GM12878 (cell line): ENCODE results near the gene UFM1. TPM values are rescaled to one million over a fixed set of nuclear protein-coding genes. Genes with fewer than 3 reads are reported as not detected.

Experiments
- ATF7 ChIP-seq: fragments of 450-650 bp; IDR thresholded peaks from 2 replicates; pipeline ENCODE4 v1.6.1; 2016; ENCODE audit warnings: low read depth, mild to moderate bottlenecking
- CREB1 ChIP-seq: IDR thresholded peaks from 2 replicates; pipeline ENCODE4 v1.6.1; 2012; ENCODE audit warnings: low read depth, mild to moderate bottlenecking, inconsistent platforms
- POLR2AphosphoS2 ChIP-seq: IDR thresholded peaks from 2 replicates; pipeline ENCODE4 v1.6.1; 2011; ENCODE audit warnings: low read depth, mild to moderate bottlenecking, low read length, improper control_type of control experiment, moderate library complexity
- SREBF1 ChIP-seq: IDR thresholded peaks from 2 replicates; pipeline ENCODE4 v1.6.1; 2012; ENCODE audit warnings: mild to moderate bottlenecking, low read length
- TCF7 ChIP-seq: IDR thresholded peaks from 2 replicates; pipeline ENCODE4 v1.6.1; 2014; ENCODE audit warnings: antibody characterized with exemption, borderline replicate concordance
- ZNF274 ChIP-seq: IDR thresholded peaks from one replicate; pipeline ENCODE4 v1.8.0; 2011; ENCODE audit not compliant: insufficient read length, insufficient read depth
- polyA plus RNA-seq, 11 experiments: library from polyadenylated mRNA; depleted of rRNA in 4 of 11; unstranded in 6 of 11; stranded (reverse) in 5 of 11; fragments of >200 nt; fragmentation: Nextera tagmentation in 4 of 11; fragmentation: Illumina TruSeq in 1 of 11; extraction: Ambion mirVana in 4 of 11; extraction: Trizol in 1 of 11; gene quantifications; 1 replicate in 1 of 11; 2 replicates in 10 of 11; pipeline versions ENCODE4 v1.2.1 to v1.2.3, GENCODE V29; 2011 to 2016; ENCODE audit warnings: inconsistent platforms in 2 of 11, missing spikeins in 2 of 11, low read depth in 1 of 11
- total RNA-seq, 4 experiments: library from RNA; depleted of rRNA in 3 of 4; stranded (reverse); fragments of >200 nt in 3 of 4; fragmentation: Illumina TruSeq in 1 of 4; extraction: Trizol in 1 of 4; gene quantifications; 2 replicates each; pipeline versions ENCODE4 v1.2.1 to v1.2.3, GENCODE V29; 2013 to 2021
- TF ChIP-seq, protein P1 (sequence below): fragments of 450-650 bp; IDR thresholded peaks from 2 replicates; pipeline ENCODE4 v1.6.1; 2017; ENCODE audit warnings: antibody characterized with exemption, mild to moderate bottlenecking, moderate library complexity
- TF ChIP-seq, protein P2 (sequence below): fragments of 450-650 bp; IDR thresholded peaks from 2 replicates; pipeline ENCODE4 v1.6.1; 2017; ENCODE audit warnings: mild to moderate bottlenecking, moderate library complexity
- TF ChIP-seq, protein P3 (sequence below): fragments of 450-650 bp; IDR thresholded peaks from 2 replicates; pipeline ENCODE4 v1.6.1; 2017; ENCODE audit warnings: low read depth, mild to moderate bottlenecking, moderate library complexity
- TF ChIP-seq, protein P4 (sequence below): IDR thresholded peaks from 2 replicates; pipeline ENCODE4 v1.6.1; 2011; ENCODE audit warnings: mild to moderate bottlenecking, low read depth, low read length, moderate library complexity; ENCODE audit not compliant: insufficient replicate concordance
- TF ChIP-seq, protein P5 (sequence below): IDR thresholded peaks from 2 replicates; pipeline ENCODE4 v1.6.1; 2012; ENCODE audit warnings: mild to moderate bottlenecking, low read depth, low read length

Gene UFM1
- total and polyA plus RNA-seq, 10 of the 15 experiments (the other 5 are each of a cell fraction or from before 2014, with no cell fraction given) = 40.8 to 96.5 (median 73.8) TPM

DNA sequence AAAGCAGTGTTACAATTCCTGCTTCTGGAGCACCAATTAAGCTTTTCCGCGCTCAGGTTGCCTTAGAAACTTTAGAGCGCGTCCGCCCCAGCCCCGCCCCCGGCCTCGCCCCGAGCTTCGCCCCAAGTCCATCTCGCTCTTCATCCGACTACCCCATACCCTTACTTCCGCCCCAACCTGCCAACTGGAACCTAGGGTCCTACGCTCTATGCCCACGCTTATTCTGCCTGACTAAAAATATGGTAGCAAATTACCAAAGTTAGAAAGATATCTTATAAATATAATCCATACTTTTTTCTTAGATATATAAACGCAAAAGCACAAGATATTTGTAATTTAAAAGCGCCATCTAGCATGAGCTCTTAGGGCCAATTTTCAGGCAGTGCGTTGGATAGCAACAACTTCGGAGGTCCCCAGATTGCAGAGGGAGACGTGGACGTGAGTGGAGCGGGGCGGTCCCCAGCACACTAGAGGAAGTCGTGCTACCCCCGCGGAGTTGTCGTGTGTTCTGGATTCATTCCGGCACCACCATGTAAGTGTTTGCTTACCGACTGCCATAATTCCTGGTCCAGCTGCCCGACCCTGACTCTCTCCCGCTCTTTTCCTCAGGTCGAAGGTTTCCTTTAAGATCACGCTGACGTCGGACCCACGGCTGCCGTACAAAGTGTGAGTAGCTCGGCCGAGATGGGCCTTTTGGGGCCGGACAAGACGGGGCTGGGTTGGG is at the start of gene UFM1 (continued):
- TF ChIP-seq, protein P1, sequence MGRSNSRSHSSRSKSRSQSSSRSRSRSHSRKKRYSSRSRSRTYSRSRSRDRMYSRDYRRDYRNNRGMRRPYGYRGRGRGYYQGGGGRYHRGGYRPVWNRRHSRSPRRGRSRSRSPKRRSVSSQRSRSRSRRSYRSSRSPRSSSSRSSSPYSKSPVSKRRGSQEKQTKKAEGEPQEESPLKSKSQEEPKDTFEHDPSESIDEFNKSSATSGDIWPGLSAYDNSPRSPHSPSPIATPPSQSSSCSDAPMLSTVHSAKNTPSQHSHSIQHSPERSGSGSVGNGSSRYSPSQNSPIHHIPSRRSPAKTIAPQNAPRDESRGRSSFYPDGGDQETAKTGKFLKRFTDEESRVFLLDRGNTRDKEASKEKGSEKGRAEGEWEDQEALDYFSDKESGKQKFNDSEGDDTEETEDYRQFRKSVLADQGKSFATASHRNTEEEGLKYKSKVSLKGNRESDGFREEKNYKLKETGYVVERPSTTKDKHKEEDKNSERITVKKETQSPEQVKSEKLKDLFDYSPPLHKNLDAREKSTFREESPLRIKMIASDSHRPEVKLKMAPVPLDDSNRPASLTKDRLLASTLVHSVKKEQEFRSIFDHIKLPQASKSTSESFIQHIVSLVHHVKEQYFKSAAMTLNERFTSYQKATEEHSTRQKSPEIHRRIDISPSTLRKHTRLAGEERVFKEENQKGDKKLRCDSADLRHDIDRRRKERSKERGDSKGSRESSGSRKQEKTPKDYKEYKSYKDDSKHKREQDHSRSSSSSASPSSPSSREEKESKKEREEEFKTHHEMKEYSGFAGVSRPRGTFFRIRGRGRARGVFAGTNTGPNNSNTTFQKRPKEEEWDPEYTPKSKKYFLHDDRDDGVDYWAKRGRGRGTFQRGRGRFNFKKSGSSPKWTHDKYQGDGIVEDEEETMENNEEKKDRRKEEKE = no peak
- peak; percentile 61 for TF ChIP-seq ATF7
- TF ChIP-seq CREB1 = peak; percentile 83
- peak; percentile 64; the same call in 1 of the 2 replicates for TF ChIP-seq POLR2AphosphoS2
- TF ChIP-seq, protein P2, sequence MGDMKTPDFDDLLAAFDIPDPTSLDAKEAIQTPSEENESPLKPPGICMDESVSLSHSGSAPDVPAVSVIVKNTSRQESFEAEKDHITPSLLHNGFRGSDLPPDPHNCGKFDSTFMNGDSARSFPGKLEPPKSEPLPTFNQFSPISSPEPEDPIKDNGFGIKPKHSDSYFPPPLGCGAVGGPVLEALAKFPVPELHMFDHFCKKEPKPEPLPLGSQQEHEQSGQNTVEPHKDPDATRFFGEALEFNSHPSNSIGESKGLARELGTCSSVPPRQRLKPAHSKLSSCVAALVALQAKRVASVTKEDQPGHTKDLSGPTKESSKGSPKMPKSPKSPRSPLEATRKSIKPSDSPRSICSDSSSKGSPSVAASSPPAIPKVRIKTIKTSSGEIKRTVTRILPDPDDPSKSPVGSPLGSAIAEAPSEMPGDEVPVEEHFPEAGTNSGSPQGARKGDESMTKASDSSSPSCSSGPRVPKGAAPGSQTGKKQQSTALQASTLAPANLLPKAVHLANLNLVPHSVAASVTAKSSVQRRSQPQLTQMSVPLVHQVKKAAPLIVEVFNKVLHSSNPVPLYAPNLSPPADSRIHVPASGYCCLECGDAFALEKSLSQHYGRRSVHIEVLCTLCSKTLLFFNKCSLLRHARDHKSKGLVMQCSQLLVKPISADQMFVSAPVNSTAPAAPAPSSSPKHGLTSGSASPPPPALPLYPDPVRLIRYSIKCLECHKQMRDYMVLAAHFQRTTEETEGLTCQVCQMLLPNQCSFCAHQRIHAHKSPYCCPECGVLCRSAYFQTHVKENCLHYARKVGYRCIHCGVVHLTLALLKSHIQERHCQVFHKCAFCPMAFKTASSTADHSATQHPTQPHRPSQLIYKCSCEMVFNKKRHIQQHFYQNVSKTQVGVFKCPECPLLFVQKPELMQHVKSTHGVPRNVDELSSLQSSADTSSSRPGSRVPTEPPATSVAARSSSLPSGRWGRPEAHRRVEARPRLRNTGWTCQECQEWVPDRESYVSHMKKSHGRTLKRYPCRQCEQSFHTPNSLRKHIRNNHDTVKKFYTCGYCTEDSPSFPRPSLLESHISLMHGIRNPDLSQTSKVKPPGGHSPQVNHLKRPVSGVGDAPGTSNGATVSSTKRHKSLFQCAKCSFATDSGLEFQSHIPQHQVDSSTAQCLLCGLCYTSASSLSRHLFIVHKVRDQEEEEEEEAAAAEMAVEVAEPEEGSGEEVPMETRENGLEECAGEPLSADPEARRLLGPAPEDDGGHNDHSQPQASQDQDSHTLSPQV = peak; percentile 98
- TF ChIP-seq, protein P3, sequence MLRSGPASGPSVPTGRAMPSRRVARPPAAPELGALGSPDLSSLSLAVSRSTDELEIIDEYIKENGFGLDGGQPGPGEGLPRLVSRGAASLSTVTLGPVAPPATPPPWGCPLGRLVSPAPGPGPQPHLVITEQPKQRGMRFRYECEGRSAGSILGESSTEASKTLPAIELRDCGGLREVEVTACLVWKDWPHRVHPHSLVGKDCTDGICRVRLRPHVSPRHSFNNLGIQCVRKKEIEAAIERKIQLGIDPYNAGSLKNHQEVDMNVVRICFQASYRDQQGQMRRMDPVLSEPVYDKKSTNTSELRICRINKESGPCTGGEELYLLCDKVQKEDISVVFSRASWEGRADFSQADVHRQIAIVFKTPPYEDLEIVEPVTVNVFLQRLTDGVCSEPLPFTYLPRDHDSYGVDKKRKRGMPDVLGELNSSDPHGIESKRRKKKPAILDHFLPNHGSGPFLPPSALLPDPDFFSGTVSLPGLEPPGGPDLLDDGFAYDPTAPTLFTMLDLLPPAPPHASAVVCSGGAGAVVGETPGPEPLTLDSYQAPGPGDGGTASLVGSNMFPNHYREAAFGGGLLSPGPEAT = peak; percentile 94
- TF ChIP-seq ZNF274 = no peak
- no peak for TF ChIP-seq TCF7
- no peak for TF ChIP-seq SREBF1
- TF ChIP-seq, protein P4, sequence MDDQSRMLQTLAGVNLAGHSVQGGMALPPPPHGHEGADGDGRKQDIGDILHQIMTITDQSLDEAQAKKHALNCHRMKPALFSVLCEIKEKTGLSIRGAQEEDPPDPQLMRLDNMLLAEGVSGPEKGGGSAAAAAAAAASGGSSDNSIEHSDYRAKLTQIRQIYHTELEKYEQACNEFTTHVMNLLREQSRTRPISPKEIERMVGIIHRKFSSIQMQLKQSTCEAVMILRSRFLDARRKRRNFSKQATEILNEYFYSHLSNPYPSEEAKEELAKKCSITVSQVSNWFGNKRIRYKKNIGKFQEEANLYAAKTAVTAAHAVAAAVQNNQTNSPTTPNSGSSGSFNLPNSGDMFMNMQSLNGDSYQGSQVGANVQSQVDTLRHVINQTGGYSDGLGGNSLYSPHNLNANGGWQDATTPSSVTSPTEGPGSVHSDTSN = no peak
- TF ChIP-seq, protein P5, sequence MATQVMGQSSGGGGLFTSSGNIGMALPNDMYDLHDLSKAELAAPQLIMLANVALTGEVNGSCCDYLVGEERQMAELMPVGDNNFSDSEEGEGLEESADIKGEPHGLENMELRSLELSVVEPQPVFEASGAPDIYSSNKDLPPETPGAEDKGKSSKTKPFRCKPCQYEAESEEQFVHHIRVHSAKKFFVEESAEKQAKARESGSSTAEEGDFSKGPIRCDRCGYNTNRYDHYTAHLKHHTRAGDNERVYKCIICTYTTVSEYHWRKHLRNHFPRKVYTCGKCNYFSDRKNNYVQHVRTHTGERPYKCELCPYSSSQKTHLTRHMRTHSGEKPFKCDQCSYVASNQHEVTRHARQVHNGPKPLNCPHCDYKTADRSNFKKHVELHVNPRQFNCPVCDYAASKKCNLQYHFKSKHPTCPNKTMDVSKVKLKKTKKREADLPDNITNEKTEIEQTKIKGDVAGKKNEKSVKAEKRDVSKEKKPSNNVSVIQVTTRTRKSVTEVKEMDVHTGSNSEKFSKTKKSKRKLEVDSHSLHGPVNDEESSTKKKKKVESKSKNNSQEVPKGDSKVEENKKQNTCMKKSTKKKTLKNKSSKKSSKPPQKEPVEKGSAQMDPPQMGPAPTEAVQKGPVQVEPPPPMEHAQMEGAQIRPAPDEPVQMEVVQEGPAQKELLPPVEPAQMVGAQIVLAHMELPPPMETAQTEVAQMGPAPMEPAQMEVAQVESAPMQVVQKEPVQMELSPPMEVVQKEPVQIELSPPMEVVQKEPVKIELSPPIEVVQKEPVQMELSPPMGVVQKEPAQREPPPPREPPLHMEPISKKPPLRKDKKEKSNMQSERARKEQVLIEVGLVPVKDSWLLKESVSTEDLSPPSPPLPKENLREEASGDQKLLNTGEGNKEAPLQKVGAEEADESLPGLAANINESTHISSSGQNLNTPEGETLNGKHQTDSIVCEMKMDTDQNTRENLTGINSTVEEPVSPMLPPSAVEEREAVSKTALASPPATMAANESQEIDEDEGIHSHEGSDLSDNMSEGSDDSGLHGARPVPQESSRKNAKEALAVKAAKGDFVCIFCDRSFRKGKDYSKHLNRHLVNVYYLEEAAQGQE = no peak
